HUES48 (cell line): ENCODE results near the gene AP2A2.
"Not testable (repeated sequence)": the region's sequence is repeated elsewhere in the genome, so short reads cannot be mapped to it uniquely, and the experiment has no call there.

ENCODE experiments used
- H3K27ac ChIP-seq: one replicate; pipeline ENCODE4 v1.7.0; 2013; ENCODE audit warnings: low read depth, low read length, inconsistent platforms
- H3K27me3 ChIP-seq: 2 replicates; pipeline ENCODE4 v1.6.1; 2013; ENCODE audit warnings: mild to moderate bottlenecking, low read length; ENCODE audit not compliant: control insufficient read depth, insufficient read depth
- H3K36me3 ChIP-seq: 2 replicates; pipeline ENCODE4 v1.6.1; 2013; ENCODE audit warnings: low read length; ENCODE audit not compliant: control insufficient read depth, insufficient read depth
- H3K4me1 ChIP-seq: 2 replicates; pipeline ENCODE4 v1.6.1; 2013; ENCODE audit warnings: mild to moderate bottlenecking, low read length; ENCODE audit not compliant: control insufficient read depth, insufficient read depth
- H3K4me3 ChIP-seq: 2 replicates; pipeline ENCODE4 v1.5.1; 2013; ENCODE audit warnings: mild to moderate bottlenecking, low read depth, low read length
- H3K9ac ChIP-seq: 2 replicates; pipeline ENCODE4 v1.6.1; 2013; ENCODE audit warnings: mild to moderate bottlenecking, low read depth, low read length, moderate library complexity
- H3K9me3 ChIP-seq: 2 replicates; pipeline ENCODE4 v1.6.1; 2013; ENCODE audit warnings: low read length; ENCODE audit not compliant: control insufficient read depth, insufficient read depth

Gene AP2A2

GRCh38 chr11:1009991-1010390 is 84.3 kb downstream of the AP2A2 start:
- Histone ChIP-seq H3K36me3 (peaks cover 55% of the 10 kb centered on the region), H3K27ac (no peak overlapping the region), H3K4me3 (no peak overlapping the region), H3K9ac (no peak overlapping the region), H3K27me3 (no peaks in the 10 kb centered on the region), H3K4me1 (no peaks in the 10 kb centered on the region), H3K9me3 (no peaks in the 10 kb centered on the region)

GRCh38 chr11:1010551-1011319 is 85.1 kb downstream of the AP2A2 start:
- Histone ChIP-seq H3K27ac (no peak overlapping the region), H3K9me3 (no peaks in the 10 kb centered on the region), H3K9ac (no peak overlapping the region), H3K36me3 (peaks cover 47% of the 10 kb centered on the region), H3K4me3 (no peak overlapping the region), H3K4me1 (no peaks in the 10 kb centered on the region), H3K27me3 (no peaks in the 10 kb centered on the region)

GRCh38 chr11:1011320-1011698 is 85.6 kb downstream of the AP2A2 start:
- H3K9me3 ChIP-seq, result no peaks in the 10 kb centered on the region
- H3K36me3 ChIP-seq, result peaks cover 45% of the 10 kb centered on the region
- no peak overlapping the region for H3K27ac ChIP-seq
- no peaks in the 10 kb centered on the region for H3K27me3 ChIP-seq
- no peak overlapping the region for H3K4me3 ChIP-seq
- H3K9ac ChIP-seq, result no peak overlapping the region
- H3K4me1 ChIP-seq, result no peaks in the 10 kb centered on the region

GRCh38 chr11:1012291-1012690 is 86.6 kb downstream of the AP2A2 start:
- Histone ChIP-seq H3K36me3 (peaks cover 40% of the 10 kb centered on the region), H3K9ac (no peak overlapping the region)

GRCh38 chr11:1012740-1013630 is 87.3 kb downstream of the AP2A2 start:
- no peak overlapping the region for H3K27ac ChIP-seq
- 0 out of 2 replicates have a peak, but pooled peaks cover 4% of the 10 kb centered on the region for H3K9me3 ChIP-seq
- no peak overlapping the region for H3K9ac ChIP-seq
- H3K4me1 ChIP-seq, result no peaks in the 10 kb centered on the region
- H3K27me3 ChIP-seq, result no peaks in the 10 kb centered on the region
- H3K4me3 ChIP-seq, result no peak overlapping the region
- H3K36me3 ChIP-seq, result peaks cover 34% of the 10 kb centered on the region

More at GRCh38 chr11:1012291-1012690, 86.6 kb downstream of the AP2A2 start:
- no peak overlapping the region for H3K27ac ChIP-seq
- H3K4me1 ChIP-seq, result no peaks in the 10 kb centered on the region
- H3K27me3 ChIP-seq, result no peaks in the 10 kb centered on the region
- 0 out of 2 replicates have a peak, but pooled peaks cover under 1% of the 10 kb centered on the region for H3K9me3 ChIP-seq
- H3K4me3 ChIP-seq, result no peak overlapping the region

GRCh38 chr11:1013631-1013935 is 87.9 kb downstream of the AP2A2 start:
- Histone ChIP-seq H3K4me3 (no peak overlapping the region), H3K36me3 (peaks cover 28% of the 10 kb centered on the region), H3K4me1 (no peaks in the 10 kb centered on the region), H3K9me3 (0 out of 2 replicates have a peak, but pooled peaks cover 4% of the 10 kb centered on the region), H3K27ac (no peak overlapping the region), H3K9ac (no peak overlapping the region), H3K27me3 (no peaks in the 10 kb centered on the region)

- Histone ChIP-seq H3K4me1 (no peaks in the 10 kb centered on the region), H3K27me3 (no peaks in the 10 kb centered on the region), H3K36me3 (peaks cover 26% of the 10 kb centered on the region), H3K4me3 (no peak overlapping the region), H3K9me3 (0 out of 2 replicates have a peak, but pooled peaks cover 4% of the 10 kb centered on the region), H3K27ac (no peak overlapping the region), H3K9ac (no peak overlapping the region)
These were observed 88.6 kb downstream of the AP2A2 start for GRCh38 chr11:1014276-1014675.

- Histone ChIP-seq H3K4me1 (no peaks in the 10 kb centered on the region), H3K9me3 (0 out of 2 replicates have a peak, but pooled peaks cover 4% of the 10 kb centered on the region), H3K36me3 (peaks cover 20% of the 10 kb centered on the region), H3K4me3 (no peak overlapping the region), H3K27me3 (no peaks in the 10 kb centered on the region), H3K27ac (no peak overlapping the region), H3K9ac (no peak overlapping the region)
These were observed 89.4 kb downstream of the AP2A2 start for GRCh38 chr11:1015064-1015463.

GRCh38 chr11:1015826-1016545 is 90.3 kb downstream of the AP2A2 start:
- Histone ChIP-seq H3K36me3 (peaks cover 11% of the 10 kb centered on the region), H3K4me1 (no peaks in the 10 kb centered on the region), H3K9ac (no peak overlapping the region), H3K27me3 (no peaks in the 10 kb centered on the region), H3K9me3 (0 out of 2 replicates have a peak, but pooled peaks cover 4% of the 10 kb centered on the region), H3K27ac (no peak overlapping the region), H3K4me3 (no peak overlapping the region)

- not testable (repeated sequence) for H3K4me1 ChIP-seq, H3K9me3 ChIP-seq, H3K27ac ChIP-seq, H3K4me3 ChIP-seq, H3K9ac ChIP-seq, H3K27me3 ChIP-seq, H3K36me3 ChIP-seq
These were observed 91.0 kb downstream of the AP2A2 start for GRCh38 chr11:1016610-1017126.
